ENCODE data around the gene ATE1. TPM values are rescaled to one million over a fixed set of nuclear protein-coding genes. Genes with fewer than 3 reads are reported as not detected.
A peak's percentile ranks its signal among the peaks of the same experiment; 100 is the strongest.
"Not testable (repeated sequence)": the region's sequence is repeated elsewhere in the genome, so short reads cannot be mapped to it uniquely, and the experiment has no call there.

The ATE1 gene
- total RNA-seq, 1 donor from 2014 or later = 22.6 TPM

GRCh38 chr10:121941532-121941931, 13.7 kb upstream of the ATE1 start:
- Mint-ChIP-seq H3K4me3 (ENCODE audit: unreplicated experiment) (no peak overlapping the region), H3K27ac (ENCODE audit: unreplicated experiment) (no peak overlapping the region), H3K9me3 (ENCODE audit: unreplicated experiment) (no peaks in the 10 kb centered on the region), H3K27me3 (ENCODE audit: low read depth, unreplicated experiment) (no peaks in the 10 kb centered on the region), H3K4me1 (ENCODE audit: low read depth, unreplicated experiment) (peaks cover 6% of the 10 kb centered on the region), H3K36me3 (ENCODE audit: low read depth, unreplicated experiment) (no peaks in the 10 kb centered on the region)
- FAIRE-seq = no peak
- Histone ChIP-seq H3K4me2 (ENCODE audit: low read length) (no peak overlapping the region), H3K9ac (ENCODE audit: low read length) (no peak overlapping the region), H4K20me1 (ENCODE audit: insufficient read depth, low read length) (no peaks in the 10 kb centered on the region), H3K27ac (ENCODE audit: low read depth, low read length) (no peak overlapping the region), H3K79me2 (ENCODE audit: insufficient read depth, low read length) (no peaks in the 10 kb centered on the region), H3K27me3 (ENCODE audit: insufficient read depth, low read length) (no peaks in the 10 kb centered on the region), H3K4me1 (ENCODE audit: insufficient read depth, low read length) (peaks cover 7% of the 10 kb centered on the region), H3K36me3 (ENCODE audit: insufficient read depth, low read length) (no peaks in the 10 kb centered on the region), H3K4me3 (ENCODE audit: insufficient read depth, low read depth, low read length) (no peak overlapping the region), H3K9me3 (ENCODE audit: insufficient read depth, low read depth, low read length) (no peaks in the 10 kb centered on the region), H2AFZ (ENCODE audit: low read depth, low read length) (no peak overlapping the region)
- TF ChIP-seq EZH2 (IDR thresholded peaks at IDR 0.05; ENCODE audit: insufficient read depth, low read length) (no peak), CTCF (IDR thresholded peaks at IDR 0.05; ENCODE audit: insufficient read depth, low read depth, low read length) (no peak)
- DNase-seq (ENCODE audit: low read depth) = no peak

GRCh38 chr10:121936295-121936694, 8.5 kb upstream of the ATE1 start:
- no peak overlapping the region for H2AFZ ChIP-seq (ENCODE audit: low read depth, low read length)
- no peaks in the 10 kb centered on the region for H3K36me3 Mint-ChIP-seq (ENCODE audit: low read depth, unreplicated experiment)
- H3K27me3 ChIP-seq (ENCODE audit: insufficient read depth, low read length) = no peaks in the 10 kb centered on the region
- no peak overlapping the region for H3K27ac ChIP-seq (ENCODE audit: low read depth, low read length)
- no peak for TF ChIP-seq EZH2 (IDR thresholded peaks at IDR 0.05; ENCODE audit: insufficient read depth, low read length)
- no peak for TF ChIP-seq CTCF (IDR thresholded peaks at IDR 0.05; ENCODE audit: insufficient read depth, low read depth, low read length)
- no peaks in the 10 kb centered on the region for H3K27me3 Mint-ChIP-seq (ENCODE audit: low read depth, unreplicated experiment)
- H3K4me1 Mint-ChIP-seq (ENCODE audit: low read depth, unreplicated experiment) = no peaks in the 10 kb centered on the region
- H3K9ac ChIP-seq (ENCODE audit: low read length) = no peak overlapping the region
- no peaks in the 10 kb centered on the region for H3K79me2 ChIP-seq (ENCODE audit: insufficient read depth, low read length)
- H3K4me3 ChIP-seq (ENCODE audit: insufficient read depth, low read depth, low read length) = no peak overlapping the region
- peaks cover 2% of the 10 kb centered on the region for H3K9me3 Mint-ChIP-seq (ENCODE audit: unreplicated experiment)
- H3K4me2 ChIP-seq (ENCODE audit: low read length) = no peak overlapping the region
- no peaks in the 10 kb centered on the region for H3K9me3 ChIP-seq (ENCODE audit: insufficient read depth, low read depth, low read length)
- no peaks in the 10 kb centered on the region for H4K20me1 ChIP-seq (ENCODE audit: insufficient read depth, low read length)
- no peak for DNase-seq (ENCODE audit: low read depth)
- no peak overlapping the region for H3K27ac Mint-ChIP-seq (ENCODE audit: unreplicated experiment)
- H3K4me1 ChIP-seq (ENCODE audit: insufficient read depth, low read length) = no peaks in the 10 kb centered on the region
- no peak for FAIRE-seq
- no peak overlapping the region for H3K4me3 Mint-ChIP-seq (ENCODE audit: unreplicated experiment)
- no peaks in the 10 kb centered on the region for H3K36me3 ChIP-seq (ENCODE audit: insufficient read depth, low read length)

GRCh38 chr10:121935702-121936101, 7.9 kb upstream of the ATE1 start:
- no peak overlapping the region for H3K27ac Mint-ChIP-seq (ENCODE audit: unreplicated experiment)
- no peaks in the 10 kb centered on the region for H3K79me2 ChIP-seq (ENCODE audit: insufficient read depth, low read length)
- no peak overlapping the region for H3K4me3 ChIP-seq (ENCODE audit: insufficient read depth, low read depth, low read length)
- no peak overlapping the region for H3K9ac ChIP-seq (ENCODE audit: low read length)
- H3K4me3 Mint-ChIP-seq (ENCODE audit: unreplicated experiment) = no peak overlapping the region
- no peaks in the 10 kb centered on the region for H3K27me3 Mint-ChIP-seq (ENCODE audit: low read depth, unreplicated experiment)
- TF ChIP-seq CTCF (IDR thresholded peaks at IDR 0.05; ENCODE audit: insufficient read depth, low read depth, low read length) (no peak), EZH2 (IDR thresholded peaks at IDR 0.05; ENCODE audit: insufficient read depth, low read length) (no peak)
- H3K36me3 Mint-ChIP-seq (ENCODE audit: low read depth, unreplicated experiment) = no peaks in the 10 kb centered on the region
- no peaks in the 10 kb centered on the region for H3K27me3 ChIP-seq (ENCODE audit: insufficient read depth, low read length)
- FAIRE-seq = no peak
- H2AFZ ChIP-seq (ENCODE audit: low read depth, low read length) = no peak overlapping the region
- no peaks in the 10 kb centered on the region for H3K4me1 Mint-ChIP-seq (ENCODE audit: low read depth, unreplicated experiment)
- H3K4me1 ChIP-seq (ENCODE audit: insufficient read depth, low read length) = no peaks in the 10 kb centered on the region
- no peak for DNase-seq (ENCODE audit: low read depth)
- H3K4me2 ChIP-seq (ENCODE audit: low read length) = no peak overlapping the region
- no peak overlapping the region for H3K27ac ChIP-seq (ENCODE audit: low read depth, low read length)
- H3K9me3 ChIP-seq (ENCODE audit: insufficient read depth, low read depth, low read length) = no peaks in the 10 kb centered on the region
- H4K20me1 ChIP-seq (ENCODE audit: insufficient read depth, low read length) = no peaks in the 10 kb centered on the region
- peaks cover 2% of the 10 kb centered on the region for H3K9me3 Mint-ChIP-seq (ENCODE audit: unreplicated experiment)
- no peaks in the 10 kb centered on the region for H3K36me3 ChIP-seq (ENCODE audit: insufficient read depth, low read length)

- H3K4me3 ChIP-seq (ENCODE audit: insufficient read depth, low read depth, low read length) = not testable (repeated sequence)
Observed at GRCh38 chr10:121930268-121931085, 2.6 kb upstream of the ATE1 start.

More at GRCh38 chr10:121930268-121931085, 2.6 kb upstream of the ATE1 start:
- not testable (repeated sequence) for H3K36me3 Mint-ChIP-seq (ENCODE audit: low read depth, unreplicated experiment); H3K4me1 ChIP-seq (ENCODE audit: insufficient read depth, low read length); FAIRE-seq; H3K27me3 ChIP-seq (ENCODE audit: insufficient read depth, low read length); H3K27ac ChIP-seq (ENCODE audit: low read depth, low read length); H4K20me1 ChIP-seq (ENCODE audit: insufficient read depth, low read length); H2AFZ ChIP-seq (ENCODE audit: low read depth, low read length); H3K27ac Mint-ChIP-seq (ENCODE audit: unreplicated experiment); H3K4me1 Mint-ChIP-seq (ENCODE audit: low read depth, unreplicated experiment); H3K9me3 ChIP-seq (ENCODE audit: insufficient read depth, low read depth, low read length); H3K27me3 Mint-ChIP-seq (ENCODE audit: low read depth, unreplicated experiment); DNase-seq (ENCODE audit: low read depth); H3K9me3 Mint-ChIP-seq (ENCODE audit: unreplicated experiment); H3K36me3 ChIP-seq (ENCODE audit: insufficient read depth, low read length); H3K4me2 ChIP-seq (ENCODE audit: low read length); H3K9ac ChIP-seq (ENCODE audit: low read length)
- H3K4me3 Mint-ChIP-seq (ENCODE audit: unreplicated experiment) = peak overlapping the region; percentile 73
- peaks cover 22% of the 10 kb centered on the region for H3K79me2 ChIP-seq (ENCODE audit: insufficient read depth, low read length)
